ENCODE data around the gene ERN2. TPM values are rescaled to one million over a fixed set of nuclear protein-coding genes. Genes with fewer than 3 reads are reported as not detected.

ERN2 gene
- total RNA-seq, 1 experiment from 2014 or later = 1.8 TPM

DNA sequence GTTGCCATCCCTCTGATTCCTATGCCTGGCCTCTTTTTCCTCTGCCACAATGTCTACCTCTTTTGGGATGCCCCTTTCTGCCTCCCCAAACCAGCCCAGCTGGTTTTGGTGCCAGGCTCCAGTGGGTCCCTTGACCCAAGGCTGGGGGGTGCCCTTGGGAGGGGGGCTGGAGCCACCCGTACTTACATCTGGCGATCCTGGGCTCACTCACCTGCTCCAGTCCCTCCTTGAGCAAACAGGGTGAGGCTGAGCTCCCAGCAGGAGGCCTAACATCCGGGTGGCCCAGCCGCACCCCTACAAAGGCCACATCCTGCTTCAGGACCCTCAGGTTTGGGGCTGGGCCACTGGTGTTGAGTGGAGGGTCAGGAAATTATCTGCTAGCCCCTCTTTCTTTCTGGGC lies 1.2 kb downstream of the ERN2 start (continued):
- TF ChIP-seq, protein P1, sequence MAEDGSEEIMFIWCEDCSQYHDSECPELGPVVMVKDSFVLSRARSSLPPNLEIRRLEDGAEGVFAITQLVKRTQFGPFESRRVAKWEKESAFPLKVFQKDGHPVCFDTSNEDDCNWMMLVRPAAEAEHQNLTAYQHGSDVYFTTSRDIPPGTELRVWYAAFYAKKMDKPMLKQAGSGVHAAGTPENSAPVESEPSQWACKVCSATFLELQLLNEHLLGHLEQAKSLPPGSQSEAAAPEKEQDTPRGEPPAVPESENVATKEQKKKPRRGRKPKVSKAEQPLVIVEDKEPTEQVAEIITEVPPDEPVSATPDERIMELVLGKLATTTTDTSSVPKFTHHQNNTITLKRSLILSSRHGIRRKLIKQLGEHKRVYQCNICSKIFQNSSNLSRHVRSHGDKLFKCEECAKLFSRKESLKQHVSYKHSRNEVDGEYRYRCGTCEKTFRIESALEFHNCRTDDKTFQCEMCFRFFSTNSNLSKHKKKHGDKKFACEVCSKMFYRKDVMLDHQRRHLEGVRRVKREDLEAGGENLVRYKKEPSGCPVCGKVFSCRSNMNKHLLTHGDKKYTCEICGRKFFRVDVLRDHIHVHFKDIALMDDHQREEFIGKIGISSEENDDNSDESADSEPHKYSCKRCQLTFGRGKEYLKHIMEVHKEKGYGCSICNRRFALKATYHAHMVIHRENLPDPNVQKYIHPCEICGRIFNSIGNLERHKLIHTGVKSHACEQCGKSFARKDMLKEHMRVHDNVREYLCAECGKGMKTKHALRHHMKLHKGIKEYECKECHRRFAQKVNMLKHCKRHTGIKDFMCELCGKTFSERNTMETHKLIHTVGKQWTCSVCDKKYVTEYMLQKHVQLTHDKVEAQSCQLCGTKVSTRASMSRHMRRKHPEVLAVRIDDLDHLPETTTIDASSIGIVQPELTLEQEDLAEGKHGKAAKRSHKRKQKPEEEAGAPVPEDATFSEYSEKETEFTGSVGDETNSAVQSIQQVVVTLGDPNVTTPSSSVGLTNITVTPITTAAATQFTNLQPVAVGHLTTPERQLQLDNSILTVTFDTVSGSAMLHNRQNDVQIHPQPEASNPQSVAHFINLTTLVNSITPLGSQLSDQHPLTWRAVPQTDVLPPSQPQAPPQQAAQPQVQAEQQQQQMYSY (CRISPR knock-in tag; IDR thresholded peaks at IDR 0.05) = no peak
- no peak for TF ChIP-seq TEAD1 (CRISPR knock-in tag; IDR thresholded peaks at IDR 0.05)
- no peak for TF ChIP-seq ZNF423 (CRISPR knock-in tag; IDR thresholded peaks at IDR 0.05)
- TF ChIP-seq ESRRA (CRISPR knock-in tag; IDR thresholded peaks at IDR 0.05; ENCODE audit: borderline replicate concordance) = no peak

- no peak for ATAC-seq
- no peak overlapping the region for H3K4me3 Mint-ChIP-seq
- no peak overlapping the region for H3K27ac Mint-ChIP-seq
- TF ChIP-seq ZNF423 (CRISPR knock-in tag; IDR thresholded peaks at IDR 0.05) (no peak), ZNF416 (CRISPR knock-in tag; IDR thresholded peaks at IDR 0.05) (no peak), NFYB (CRISPR knock-in tag; conservative IDR thresholded peaks at IDR 0.05; ENCODE audit: low read depth) (no peak), ZNF671 (CRISPR knock-in tag; IDR thresholded peaks at IDR 0.05) (no peak), SP1 (CRISPR knock-in tag; conservative IDR thresholded peaks at IDR 0.05) (no peak), CBFB (CRISPR knock-in tag; IDR thresholded peaks at IDR 0.05; ENCODE audit: low read depth) (no peak), E2F4 (CRISPR knock-in tag; IDR thresholded peaks at IDR 0.05; ENCODE audit: borderline replicate concordance, low read depth) (no peak), TEAD1 (CRISPR knock-in tag; IDR thresholded peaks at IDR 0.05) (no peak), CREB1 (CRISPR knock-in tag; IDR thresholded peaks at IDR 0.05) (no peak), STAT6 (CRISPR knock-in tag; conservative IDR thresholded peaks at IDR 0.05; ENCODE audit: low read depth) (no peak), E2F1 (CRISPR knock-in tag; IDR thresholded peaks at IDR 0.05) (no peak), E2F5 (CRISPR knock-in tag; IDR thresholded peaks at IDR 0.05) (no peak)
- TF ChIP-seq, protein P2, sequence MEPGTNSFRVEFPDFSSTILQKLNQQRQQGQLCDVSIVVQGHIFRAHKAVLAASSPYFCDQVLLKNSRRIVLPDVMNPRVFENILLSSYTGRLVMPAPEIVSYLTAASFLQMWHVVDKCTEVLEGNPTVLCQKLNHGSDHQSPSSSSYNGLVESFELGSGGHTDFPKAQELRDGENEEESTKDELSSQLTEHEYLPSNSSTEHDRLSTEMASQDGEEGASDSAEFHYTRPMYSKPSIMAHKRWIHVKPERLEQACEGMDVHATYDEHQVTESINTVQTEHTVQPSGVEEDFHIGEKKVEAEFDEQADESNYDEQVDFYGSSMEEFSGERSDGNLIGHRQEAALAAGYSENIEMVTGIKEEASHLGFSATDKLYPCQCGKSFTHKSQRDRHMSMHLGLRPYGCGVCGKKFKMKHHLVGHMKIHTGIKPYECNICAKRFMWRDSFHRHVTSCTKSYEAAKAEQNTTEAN (CRISPR knock-in tag; IDR thresholded peaks at IDR 0.05) = no peak
- TF ChIP-seq, protein P3, sequence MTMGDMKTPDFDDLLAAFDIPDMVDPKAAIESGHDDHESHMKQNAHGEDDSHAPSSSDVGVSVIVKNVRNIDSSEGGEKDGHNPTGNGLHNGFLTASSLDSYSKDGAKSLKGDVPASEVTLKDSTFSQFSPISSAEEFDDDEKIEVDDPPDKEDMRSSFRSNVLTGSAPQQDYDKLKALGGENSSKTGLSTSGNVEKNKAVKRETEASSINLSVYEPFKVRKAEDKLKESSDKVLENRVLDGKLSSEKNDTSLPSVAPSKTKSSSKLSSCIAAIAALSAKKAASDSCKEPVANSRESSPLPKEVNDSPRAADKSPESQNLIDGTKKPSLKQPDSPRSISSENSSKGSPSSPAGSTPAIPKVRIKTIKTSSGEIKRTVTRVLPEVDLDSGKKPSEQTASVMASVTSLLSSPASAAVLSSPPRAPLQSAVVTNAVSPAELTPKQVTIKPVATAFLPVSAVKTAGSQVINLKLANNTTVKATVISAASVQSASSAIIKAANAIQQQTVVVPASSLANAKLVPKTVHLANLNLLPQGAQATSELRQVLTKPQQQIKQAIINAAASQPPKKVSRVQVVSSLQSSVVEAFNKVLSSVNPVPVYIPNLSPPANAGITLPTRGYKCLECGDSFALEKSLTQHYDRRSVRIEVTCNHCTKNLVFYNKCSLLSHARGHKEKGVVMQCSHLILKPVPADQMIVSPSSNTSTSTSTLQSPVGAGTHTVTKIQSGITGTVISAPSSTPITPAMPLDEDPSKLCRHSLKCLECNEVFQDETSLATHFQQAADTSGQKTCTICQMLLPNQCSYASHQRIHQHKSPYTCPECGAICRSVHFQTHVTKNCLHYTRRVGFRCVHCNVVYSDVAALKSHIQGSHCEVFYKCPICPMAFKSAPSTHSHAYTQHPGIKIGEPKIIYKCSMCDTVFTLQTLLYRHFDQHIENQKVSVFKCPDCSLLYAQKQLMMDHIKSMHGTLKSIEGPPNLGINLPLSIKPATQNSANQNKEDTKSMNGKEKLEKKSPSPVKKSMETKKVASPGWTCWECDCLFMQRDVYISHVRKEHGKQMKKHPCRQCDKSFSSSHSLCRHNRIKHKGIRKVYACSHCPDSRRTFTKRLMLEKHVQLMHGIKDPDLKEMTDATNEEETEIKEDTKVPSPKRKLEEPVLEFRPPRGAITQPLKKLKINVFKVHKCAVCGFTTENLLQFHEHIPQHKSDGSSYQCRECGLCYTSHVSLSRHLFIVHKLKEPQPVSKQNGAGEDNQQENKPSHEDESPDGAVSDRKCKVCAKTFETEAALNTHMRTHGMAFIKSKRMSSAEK (CRISPR knock-in tag; IDR thresholded peaks at IDR 0.05; ENCODE audit: borderline replicate concordance) = no peak
- peaks cover 17% of the 10 kb centered on the region for H3K36me3 Mint-ChIP-seq
- ChIA-PET CTCF (no interaction called here), POLR2A (no interaction called here)
- H3K4me1 Mint-ChIP-seq = peaks cover 5% of the 10 kb centered on the region; the same call in 1 of the 2 replicates
- no peak for DNase-seq (ENCODE audit: low spot score)
- peaks cover 65% of the 10 kb centered on the region for H3K27me3 Mint-ChIP-seq (ENCODE audit: low read depth)
- H3K9me3 Mint-ChIP-seq = peaks cover 20% of the 10 kb centered on the region
Measured at GRCh38 chr16:23710504-23710903, 2.5 kb downstream of the ERN2 start.

Data from WTC11 (cell line).